Upper lobe of left lung (tissue), 6 donors: ENCODE results near the gene ZNF385B. TPM values are rescaled to one million over a fixed set of nuclear protein-coding genes. Genes with fewer than 3 reads are reported as not detected.
A peak's percentile ranks its signal among the peaks of the same experiment; 100 is the strongest.

ENCODE experiments used
- ATAC-seq, 2 donors: fragments of 200-7000 bp; cut with Tn5 transposase; one replicate each; pipeline ENCODE4 v1.9.1; 2022; ENCODE audit warnings: mild to moderate bottlenecking in 2 of 2, moderate library complexity in 2 of 2; ENCODE audit not compliant: low FRiP score in 2 of 2
- DNase-seq, 2 donors: peaks; one replicate each; pipeline ENCODE4 v3.0.0-alpha.2; 2019 to 2020
- H3K27ac ChIP-seq, 4 donors: fragments of 200-600 bp; sonication (generic); one replicate each; pipeline ENCODE4 v1.5.1; 2016 to 2019
- H3K27me3 ChIP-seq, 4 donors: fragments of 200-600 bp; sonication (generic); one replicate each; pipeline ENCODE4 v1.5.1; 2017 to 2019
- H3K36me3 ChIP-seq, 4 donors: fragments of 200-600 bp; sonication (generic); one replicate each; pipeline ENCODE4 v1.5.1; 2016 to 2019
- H3K4me1 ChIP-seq, 4 donors: fragments of 200-600 bp; sonication (generic); one replicate each; pipeline ENCODE4 v1.5.1; 2018 to 2019
- H3K4me3 ChIP-seq, 4 donors: fragments of 200-600 bp; sonication (generic); one replicate each; pipeline ENCODE4 v1.5.1; 2017 to 2019; ENCODE audit warnings: mild to moderate bottlenecking in 2 of 4, moderate library complexity in 1 of 4
- H3K9me3 ChIP-seq, 4 donors: fragments of 200-600 bp; sonication (generic); one replicate each; pipeline ENCODE4 v1.5.1; 2018 to 2019
- CTCF ChIP-seq, 6 experiments: fragments of 450-650 bp in 4 of 6; fragments of 200-600 bp in 2 of 6; sonication (generic) in 2 of 6; IDR thresholded peaks; one replicate each; pipeline ENCODE4 v1.5.1; 2016 to 2019; ENCODE audit warnings: antibody characterized with exemption in 6 of 6
- EP300 ChIP-seq, 4 donors: sonication (generic); formaldehyde crosslinking; IDR thresholded peaks; one replicate each; pipeline ENCODE4 v1.5.1; 2017; ENCODE audit warnings: antibody characterized with exemption in 4 of 4, control low read depth in 2 of 4
- POLR2A ChIP-seq, 4 donors: fragments of 450-650 bp; IDR thresholded peaks; one replicate each; pipeline ENCODE4 v1.5.1; 2016 to 2017; ENCODE audit warnings: antibody characterized with exemption in 4 of 4, mild to moderate bottlenecking in 2 of 4
- POLR2AphosphoS5 ChIP-seq, 2 donors: sonication (generic); formaldehyde crosslinking; IDR thresholded peaks; one replicate each; pipeline ENCODE4 v1.5.1; 2017; ENCODE audit warnings: antibody characterized with exemption in 2 of 2
- WGBS, 2 donors: methylation state at CpG; one replicate each; pipeline ENCODE4 v1.1.5; 2017 to 2018; 5-methylcytosine and 5-hydroxymethylcytosine counted together
- total RNA-seq, 6 donors: library from RNA; depleted of rRNA in 4 of 6; stranded (reverse); fragments of >200 nt in 4 of 6; gene quantifications; one replicate each; pipeline versions ENCODE4 v1.1.0 to v1.2.1, GENCODE V29; 2016 to 2021
- donor health status: DM: no; HTN: no; CAD: no; lungs with moderate emphysema.
- donor health status: DM: no; HTN: yes; CAD: no; lungs with severe emphysema.

ZNF385B gene
- total RNA-seq, 6 donors from 2014 or later, result 22.1 to 93.5 (median 40.2) TPM

GRCh38 chr2:179654806-179655205, 206.6 kb downstream of the ZNF385B start:
- ATAC-seq (no peak), DNase-seq (no peak)
- Histone ChIP-seq H3K4me3 (no peak overlapping the region), H3K36me3 (no peaks in the 10 kb centered on the region), H3K27me3 (no peaks in the 10 kb centered on the region), H3K9me3 (no peaks in the 10 kb centered on the region), H3K4me1 (no peaks in the 10 kb centered on the region), H3K27ac (no peak overlapping the region)
- WGBS, 2 donors, result 90 to 92% methylated on average over 2 of the region's 2 CpGs
- TF ChIP-seq POLR2A (IDR thresholded peaks at IDR 0.05), result no peak
- TF ChIP-seq POLR2AphosphoS5 (IDR thresholded peaks at IDR 0.05), result no peak
- no peak for TF ChIP-seq EP300 (IDR thresholded peaks at IDR 0.05)
- TF ChIP-seq CTCF (IDR thresholded peaks at IDR 0.05), result no peak

- no peaks in the 10 kb centered on the region for H3K27me3 ChIP-seq
- TF ChIP-seq CTCF (IDR thresholded peaks at IDR 0.05), result no peak
- TF ChIP-seq EP300 (IDR thresholded peaks at IDR 0.05), result peak in 1 of 4 donors; percentile 15
- TF ChIP-seq POLR2A (IDR thresholded peaks at IDR 0.05), result no peak
- H3K27ac ChIP-seq, result no peak overlapping the region
- DNase-seq (no peak), ATAC-seq (no peak)
- no peaks in the 10 kb centered on the region for H3K4me1 ChIP-seq
- no peaks in the 10 kb centered on the region for H3K36me3 ChIP-seq
- H3K4me3 ChIP-seq, result no peak overlapping the region
- no peaks in the 10 kb centered on the region for H3K9me3 ChIP-seq
- WGBS, 2 donors, result 38 to 56% methylated on average over 2 of the region's 2 CpGs
These were observed 209.1 kb downstream of the ZNF385B start for GRCh38 chr2:179652296-179652695.

GRCh38 chr2:179650420-179650819, 211.0 kb downstream of the ZNF385B start:
- Histone ChIP-seq H3K27me3 (no peaks in the 10 kb centered on the region), H3K4me3 (no peak overlapping the region), H3K27ac (no peak overlapping the region), H3K4me1 (no peaks in the 10 kb centered on the region), H3K36me3 (no peaks in the 10 kb centered on the region), H3K9me3 (no peaks in the 10 kb centered on the region)
- TF ChIP-seq EP300 (IDR thresholded peaks at IDR 0.05), result no peak
- ATAC-seq (no peak), DNase-seq (no peak)

- no peaks in the 10 kb centered on the region for H3K4me1 ChIP-seq
- H3K4me3 ChIP-seq, result no peak overlapping the region
- H3K9me3 ChIP-seq, result no peaks in the 10 kb centered on the region
- H3K36me3 ChIP-seq, result no peaks in the 10 kb centered on the region
- no peak for TF ChIP-seq CTCF (IDR thresholded peaks at IDR 0.05)
- TF ChIP-seq EP300 (IDR thresholded peaks at IDR 0.05), result no peak
- TF ChIP-seq POLR2AphosphoS5 (IDR thresholded peaks at IDR 0.05), result no peak
- TF ChIP-seq POLR2A (IDR thresholded peaks at IDR 0.05), result no peak
- 85 to 86% methylated on average over 3 of the region's 3 CpGs for WGBS, 2 donors
- ATAC-seq (no peak), DNase-seq (no peak)
- no peaks in the 10 kb centered on the region for H3K27me3 ChIP-seq
- no peak overlapping the region for H3K27ac ChIP-seq
These were observed 214.4 kb downstream of the ZNF385B start for GRCh38 chr2:179646862-179647587.

GRCh38 chr2:179646173-179646769, 215.1 kb downstream of the ZNF385B start:
- Histone ChIP-seq H3K4me3 (no peak overlapping the region), H3K27me3 (no peaks in the 10 kb centered on the region), H3K9me3 (no peaks in the 10 kb centered on the region), H3K27ac (no peak overlapping the region), H3K4me1 (no peaks in the 10 kb centered on the region), H3K36me3 (no peaks in the 10 kb centered on the region)
- DNase-seq (no peak), ATAC-seq (no peak)
- TF ChIP-seq EP300 (IDR thresholded peaks at IDR 0.05), result no peak
- no peak for TF ChIP-seq POLR2AphosphoS5 (IDR thresholded peaks at IDR 0.05)
- TF ChIP-seq CTCF (IDR thresholded peaks at IDR 0.05), result no peak
- TF ChIP-seq POLR2A (IDR thresholded peaks at IDR 0.05), result no peak
- 83% methylated on average over 9 of the region's 9 CpGs for WGBS, 2 donors
